CD4-positive, CD25-positive, alpha-beta regulatory T cell (primary cell): ENCODE measurements around the gene COPS2. TPM values are rescaled to one million over a fixed set of nuclear protein-coding genes. Genes with fewer than 3 reads are reported as not detected.
"Not testable (repeated sequence)": the region's sequence is repeated elsewhere in the genome, so short reads cannot be mapped to it uniquely, and the experiment has no call there.

Source experiments
- ATAC-seq, 2 donors: fragments of 150-1000 bp; cut with Tn5 transposase; one replicate each; pipeline ENCODE4 v1.10.0; 2021; ENCODE audit warnings: low read depth in 2 of 2, moderate number of reproducible peaks in 2 of 2, moderate library complexity in 1 of 2
- DNase-seq, 3 donors: peaks; one replicate each; pipeline versions ENCODE4 v3.0.0 to v3.0.0-alpha.2; 2012 to 2022; ENCODE audit warnings: mixed read lengths in 1 of 3
- H3K27ac ChIP-seq: one replicate; pipeline ENCODE4 v1.7.0; 2013; ENCODE audit warnings: mild to moderate bottlenecking, low read length; ENCODE audit not compliant: insufficient read depth, poor library complexity, severe bottlenecking
- H3K27me3 ChIP-seq: one replicate; pipeline ENCODE4 v1.7.0; 2013; ENCODE audit warnings: low read length; ENCODE audit not compliant: control insufficient read depth, insufficient read depth
- H3K36me3 ChIP-seq: one replicate; pipeline ENCODE4 v1.7.0; 2013; ENCODE audit warnings: mild to moderate bottlenecking, low read length, moderate library complexity; ENCODE audit not compliant: control insufficient read depth, insufficient read depth
- H3K4me1 ChIP-seq: 2 replicates; pipeline ENCODE4 v1.7.0; 2013; ENCODE audit warnings: mild to moderate bottlenecking, low read length; ENCODE audit not compliant: insufficient read depth, control insufficient read depth, poor library complexity, severe bottlenecking
- H3K4me3 ChIP-seq: one replicate; pipeline ENCODE4 v1.7.0; 2013; ENCODE audit warnings: low read depth, mild to moderate bottlenecking, low read length, moderate library complexity
- H3K9me3 ChIP-seq, 2 experiments: 1 replicate in 1 of 2; 2 replicates in 1 of 2; pipeline ENCODE4 v1.7.0; 2013; ENCODE audit warnings: low read length in 2 of 2, mild to moderate bottlenecking in 1 of 2, moderate library complexity in 1 of 2; ENCODE audit not compliant: control insufficient read depth in 2 of 2
- H3K27ac Mint-ChIP-seq, 3 donors: one replicate each; pipeline ENCODE4 v1.8.0; 2020 to 2022; ENCODE audit warnings: mild to moderate bottlenecking in 3 of 3, mixed read lengths in 3 of 3, moderate library complexity in 2 of 3
- H3K27me3 Mint-ChIP-seq: one replicate; pipeline ENCODE4 v1.8.0; 2022; ENCODE audit warnings: mild to moderate bottlenecking, mixed read lengths
- H3K36me3 Mint-ChIP-seq: one replicate; pipeline ENCODE4 v1.8.0; 2020; ENCODE audit warnings: mixed read lengths
- H3K4me1 Mint-ChIP-seq, 4 donors: one replicate each; pipeline ENCODE4 v1.8.0; 2020 to 2022; ENCODE audit warnings: mixed read lengths in 4 of 4, mild to moderate bottlenecking in 1 of 4
- H3K4me3 Mint-ChIP-seq, 4 donors: one replicate each; pipeline ENCODE4 v1.8.0; 2020 to 2022; ENCODE audit warnings: mild to moderate bottlenecking in 4 of 4, mixed read lengths in 4 of 4, moderate library complexity in 3 of 4
- H3K9me3 Mint-ChIP-seq, 7 donors: one replicate each; pipeline ENCODE4 v1.8.0; 2020 to 2022; ENCODE audit warnings: mixed read lengths in 7 of 7, mild to moderate bottlenecking in 3 of 7, moderate library complexity in 2 of 7
- polyA plus RNA-seq, 4 donors: library from polyadenylated mRNA; unstranded; fragments of 300-500 nt; fragmentation: Illumina TruSeq; gene quantifications; one replicate each; pipeline ENCODE4 v1.2.3, GENCODE V29; 2021
- total RNA-seq: library from RNA; stranded (reverse); gene quantifications from one replicate; pipeline ENCODE4 v1.2.3, GENCODE V29; 2022

Gene COPS2
- total and polyA plus RNA-seq, 5 donors from 2014 or later, result 38.1 to 102 (median 41.8) TPM

DNA sequence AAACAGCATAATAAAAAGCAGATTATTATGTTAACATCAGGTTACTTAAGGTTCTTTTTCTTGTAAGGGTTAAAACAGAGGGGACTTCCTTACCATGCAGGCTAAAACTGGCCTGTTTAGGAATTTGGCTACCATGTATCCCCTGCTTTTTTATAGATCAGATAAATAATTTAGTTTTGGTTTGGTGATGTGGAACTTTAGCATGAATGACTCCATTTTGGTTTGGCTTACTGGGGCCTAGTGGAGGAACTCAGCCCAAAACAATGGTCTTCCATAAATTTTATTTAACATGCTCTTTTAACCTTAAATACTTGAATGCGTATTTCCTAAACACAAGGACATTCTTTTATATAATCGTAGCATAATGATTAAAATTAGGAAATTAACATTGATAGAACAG is 33.5 kb upstream of the COPS2 start:
- no peak overlapping the region for H3K4me3 ChIP-seq
- peaks cover 0 to 14% (median 3%) of the 10 kb centered on the region in 7 donors for H3K9me3 Mint-ChIP-seq
- H3K36me3 Mint-ChIP-seq, result peaks cover 38% of the 10 kb centered on the region
- no peaks in the 10 kb centered on the region for H3K27me3 Mint-ChIP-seq
- H3K4me1 Mint-ChIP-seq, result peaks cover 46 to 58% (median 52%) of the 10 kb centered on the region in 4 donors
- H3K4me1 ChIP-seq, result no peaks in the 10 kb centered on the region
- H3K9me3 ChIP-seq, result no peaks in the 10 kb centered on the region
- H3K27ac Mint-ChIP-seq, result no peak overlapping the region
- DNase-seq, result no peak
- no peak overlapping the region for H3K4me3 Mint-ChIP-seq
- H3K27me3 ChIP-seq, result no peaks in the 10 kb centered on the region
- H3K27ac ChIP-seq, result no peak overlapping the region
- H3K36me3 ChIP-seq, result peaks cover 5% of the 10 kb centered on the region
- ATAC-seq, result no peak

DNA sequence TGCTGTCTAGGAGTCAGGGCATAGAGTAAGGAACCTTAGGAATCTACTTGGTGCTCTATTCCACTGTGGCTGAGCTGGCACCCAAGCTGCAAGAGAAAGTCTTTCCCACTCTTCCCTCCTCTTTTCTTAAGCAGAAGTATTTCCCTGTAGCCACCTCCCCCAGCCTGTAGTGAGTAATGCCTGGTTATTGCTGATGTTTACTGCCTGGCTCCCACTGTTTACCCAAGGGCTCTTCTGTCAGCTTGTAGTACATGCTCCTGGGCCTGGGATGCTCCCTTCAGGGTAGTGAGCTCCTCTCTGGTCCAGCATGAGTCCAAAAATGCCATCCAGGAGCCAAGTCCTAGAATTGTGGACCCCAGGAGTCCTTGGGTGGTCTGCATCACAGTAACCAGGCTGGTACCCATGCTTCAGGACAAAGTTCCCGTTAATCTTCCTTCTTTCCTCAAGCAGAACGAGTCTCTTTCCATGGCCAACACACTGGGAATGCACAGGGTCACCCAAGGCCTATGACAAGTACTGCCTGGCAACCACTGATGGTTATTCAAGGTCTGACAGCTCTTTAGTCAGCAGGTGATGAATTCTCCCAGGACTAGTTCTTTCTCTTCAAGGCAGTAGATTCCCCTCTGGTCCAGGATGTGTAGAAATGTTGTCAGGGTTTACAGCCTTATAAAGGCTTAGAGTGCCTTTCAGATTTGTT is 32.3 kb upstream of the COPS2 start:
- Histone ChIP-seq H3K27me3 (no peaks in the 10 kb centered on the region), H3K4me3 (no peak overlapping the region), H3K27ac (no peak overlapping the region), H3K4me1 (no peaks in the 10 kb centered on the region), H3K36me3 (peaks cover 5% of the 10 kb centered on the region), H3K9me3 (no peaks in the 10 kb centered on the region)
- ATAC-seq (no peak), DNase-seq (no peak)
- Mint-ChIP-seq H3K36me3 (peaks cover 40% of the 10 kb centered on the region), H3K27me3 (no peaks in the 10 kb centered on the region), H3K4me3 (no peak overlapping the region), H3K27ac (no peak overlapping the region), H3K4me1 (peaks cover 47 to 61% (median 53%) of the 10 kb centered on the region in 4 donors), H3K9me3 (peaks cover 0 to 17% (median 3%) of the 10 kb centered on the region in 7 donors)

DNA sequence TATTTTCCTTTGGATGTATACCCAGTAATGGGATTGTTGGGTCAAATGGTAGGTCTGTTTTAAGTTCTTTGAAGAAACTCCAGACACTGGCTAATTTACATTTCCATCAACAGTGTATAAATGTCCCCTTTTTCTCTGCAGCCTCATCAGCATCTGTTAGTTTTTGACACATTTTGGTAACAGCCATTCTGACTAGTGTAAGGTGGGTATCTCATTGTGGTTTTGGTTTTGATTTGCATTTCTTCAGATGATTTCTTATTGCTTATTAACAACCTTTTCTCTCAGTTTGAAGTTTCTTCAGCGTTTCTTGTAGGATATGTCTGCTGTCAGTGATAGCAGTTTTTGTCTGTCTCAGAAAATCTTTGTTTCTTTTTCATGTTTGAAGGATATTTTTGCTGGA is 30.1 kb upstream of the COPS2 start:
- no peaks in the 10 kb centered on the region for H3K4me1 ChIP-seq
- Mint-ChIP-seq H3K4me3 (peak overlapping the region in 2 of 4 donors; percentile 6 to 43), H3K4me1 (peaks cover 31 to 51% (median 41%) of the 10 kb centered on the region in 4 donors), H3K27ac (peak overlapping the region in 2 of 3 donors; percentile 18 to 30), H3K9me3 (peaks cover 0 to 17% (median 3%) of the 10 kb centered on the region in 7 donors), H3K27me3 (no peaks in the 10 kb centered on the region), H3K36me3 (peaks cover 42% of the 10 kb centered on the region)
- H3K27ac ChIP-seq, result peak overlapping the region; percentile 42
- peaks cover 8% of the 10 kb centered on the region for H3K36me3 ChIP-seq
- no peak for ATAC-seq
- DNase-seq, result peak in 1 of 3 donors; percentile 30
- no peaks in the 10 kb centered on the region for H3K27me3 ChIP-seq
- no peaks in the 10 kb centered on the region for H3K9me3 ChIP-seq
- H3K4me3 ChIP-seq, result peak overlapping the region; percentile 15

DNA sequence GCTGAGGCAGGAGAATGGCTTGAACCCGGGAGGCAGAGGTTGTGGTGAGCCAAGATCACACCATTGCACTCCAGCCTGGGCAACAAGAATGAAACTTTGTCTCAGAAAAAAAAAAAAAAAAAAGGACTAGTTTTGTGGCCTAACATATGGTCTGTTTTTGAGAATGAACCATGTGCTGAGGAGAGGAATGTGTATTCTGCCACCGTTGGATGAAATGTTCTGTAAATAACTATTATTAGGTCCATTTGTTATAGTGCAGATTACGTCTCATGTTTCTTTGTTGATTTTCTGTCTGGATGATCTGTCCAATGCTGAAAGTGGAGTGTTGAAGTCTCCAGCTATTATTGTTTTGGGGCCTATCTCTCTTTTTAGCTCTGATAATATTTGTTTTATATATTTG is 28.3 kb upstream of the COPS2 start:
- Mint-ChIP-seq H3K36me3 (peaks cover 42% of the 10 kb centered on the region), H3K4me1 (peaks cover 24 to 48% (median 36%) of the 10 kb centered on the region in 4 donors), H3K9me3 (peaks cover 0 to 17% (median 2%) of the 10 kb centered on the region in 7 donors)
- not testable (repeated sequence) for H3K36me3 ChIP-seq, ATAC-seq, H3K27me3 ChIP-seq, H3K4me1 ChIP-seq, DNase-seq, H3K27me3 Mint-ChIP-seq, H3K27ac Mint-ChIP-seq, H3K4me3 Mint-ChIP-seq, H3K9me3 ChIP-seq, H3K4me3 ChIP-seq, H3K27ac ChIP-seq

DNA sequence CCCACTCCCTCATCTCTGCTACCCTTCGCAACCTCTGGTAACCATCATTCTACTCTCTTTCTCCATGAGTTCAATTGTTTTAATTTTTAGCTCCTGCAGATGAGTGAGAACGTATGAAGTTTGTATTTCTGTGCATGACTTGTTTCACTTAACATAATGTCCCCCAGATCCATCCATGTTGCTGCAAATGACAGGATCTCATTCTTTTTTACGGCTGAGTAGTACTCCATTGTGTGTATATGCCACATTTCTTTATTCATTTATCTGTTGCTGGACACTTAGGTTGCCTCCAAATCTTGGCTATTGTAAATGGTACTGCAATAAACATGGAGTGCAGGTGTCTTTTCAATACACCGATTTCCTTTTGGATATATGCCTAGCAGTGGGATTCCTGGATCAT is 26.7 kb upstream of the COPS2 start:
- H3K4me1 Mint-ChIP-seq, result peaks cover 24 to 37% (median 32%) of the 10 kb centered on the region in 4 donors
- peaks cover 7% of the 10 kb centered on the region for H3K36me3 ChIP-seq
- H3K27ac ChIP-seq, result no peak overlapping the region
- no peaks in the 10 kb centered on the region for H3K27me3 ChIP-seq
- peaks cover 30% of the 10 kb centered on the region for H3K36me3 Mint-ChIP-seq
- H3K4me3 Mint-ChIP-seq, result no peak overlapping the region
- no peaks in the 10 kb centered on the region for H3K27me3 Mint-ChIP-seq
- peaks cover 0 to 17% (median 2%) of the 10 kb centered on the region in 7 donors for H3K9me3 Mint-ChIP-seq
- H3K27ac Mint-ChIP-seq, result peak overlapping the region in 1 of 3 donors; percentile 43
- H3K9me3 ChIP-seq, result no peaks in the 10 kb centered on the region
- no peak for ATAC-seq
- DNase-seq, result no peak
- no peak overlapping the region for H3K4me3 ChIP-seq
- H3K4me1 ChIP-seq, result no peaks in the 10 kb centered on the region

DNA sequence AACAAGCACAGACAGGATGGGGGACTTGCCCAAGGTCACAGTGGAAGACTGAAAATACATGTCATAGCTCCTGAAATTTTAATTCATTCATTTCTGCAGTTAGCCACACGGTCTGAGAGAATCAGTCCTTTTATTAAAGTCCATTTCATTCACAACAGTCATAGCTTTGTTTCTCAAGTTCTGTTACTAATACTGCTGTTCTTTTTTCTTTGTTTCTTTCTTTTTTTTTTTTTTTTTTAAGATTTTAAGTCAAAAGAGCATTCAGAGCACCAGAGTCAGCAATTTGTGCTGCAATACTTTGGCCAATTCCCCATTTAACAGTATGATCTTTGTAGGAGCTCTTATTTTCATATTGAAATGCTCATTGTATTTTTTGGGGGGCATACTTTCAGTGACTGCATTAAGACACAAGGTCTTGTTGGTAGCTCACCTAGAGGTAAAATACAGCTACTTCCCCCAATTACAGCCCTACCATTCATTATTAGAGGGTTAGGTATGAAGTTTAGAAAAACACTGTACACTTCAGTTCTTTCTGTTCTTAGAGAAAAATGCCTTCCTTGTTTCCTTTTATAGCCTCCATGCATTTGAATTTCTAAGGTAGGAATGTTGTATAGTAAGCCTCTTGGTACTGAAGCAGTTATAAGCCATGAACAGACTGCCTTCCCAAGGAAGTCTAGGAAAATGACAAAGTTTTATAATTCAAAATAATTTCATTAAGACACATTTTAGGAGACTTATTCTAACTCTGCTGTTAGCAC is 24.2 kb upstream of the COPS2 start:
- ATAC-seq (no peak), DNase-seq (no peak)
- Histone ChIP-seq H3K27me3 (no peaks in the 10 kb centered on the region), H3K36me3 (peaks cover 4% of the 10 kb centered on the region), H3K4me1 (no peaks in the 10 kb centered on the region), H3K4me3 (no peak overlapping the region), H3K27ac (no peak overlapping the region), H3K9me3 (no peaks in the 10 kb centered on the region)
- Mint-ChIP-seq H3K27me3 (no peaks in the 10 kb centered on the region), H3K4me1 (peaks cover 21 to 32% (median 26%) of the 10 kb centered on the region in 4 donors), H3K27ac (no peak overlapping the region), H3K9me3 (peaks cover 0 to 9% (median 0%) of the 10 kb centered on the region in 7 donors), H3K4me3 (no peak overlapping the region), H3K36me3 (peaks cover 11% of the 10 kb centered on the region)

DNA sequence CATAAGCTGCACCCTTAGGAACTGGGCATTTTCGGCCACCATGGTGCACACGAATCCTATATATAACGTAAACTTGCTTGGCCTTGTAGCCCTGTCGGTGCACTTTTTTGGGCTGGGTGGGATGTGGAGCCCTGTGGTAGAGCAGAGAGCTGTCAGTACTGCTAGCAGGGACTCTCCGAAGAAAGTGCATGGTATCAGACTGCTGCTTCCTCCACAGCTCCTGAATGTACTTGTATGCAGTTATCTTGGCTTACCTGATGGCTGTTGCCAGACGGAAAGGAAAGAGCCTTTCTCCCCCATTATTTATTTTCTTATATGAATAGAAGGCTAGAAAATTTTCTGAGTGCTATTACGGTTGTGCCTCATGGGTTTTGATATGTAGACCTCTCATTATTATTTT is 23.1 kb upstream of the COPS2 start:
- H3K4me1 ChIP-seq, result no peaks in the 10 kb centered on the region
- H3K4me3 ChIP-seq, result no peak overlapping the region
- no peaks in the 10 kb centered on the region for H3K27me3 ChIP-seq
- Mint-ChIP-seq H3K36me3 (peaks cover 7% of the 10 kb centered on the region), H3K27me3 (no peaks in the 10 kb centered on the region), H3K9me3 (no peaks in the 10 kb centered on the region), H3K27ac (no peak overlapping the region), H3K4me3 (no peak overlapping the region), H3K4me1 (peaks cover 15 to 25% (median 21%) of the 10 kb centered on the region in 4 donors)
- ATAC-seq (no peak), DNase-seq (no peak)
- no peak overlapping the region for H3K27ac ChIP-seq
- H3K36me3 ChIP-seq, result peaks cover 4% of the 10 kb centered on the region
- no peaks in the 10 kb centered on the region for H3K9me3 ChIP-seq
